GM12874 (cell line): Measurements from ENCODE around the gene NXPH2.

ENCODE experiments used
- TF ChIP-seq, protein P1 (sequence below): IDR thresholded peaks from 2 replicates; pipeline ENCODE4 v1.5.1; 2011; ENCODE audit warnings: low read depth, mild to moderate bottlenecking, control low read depth, low read length, moderate library complexity; ENCODE audit not compliant: insufficient read depth

NXPH2 gene

DNA sequence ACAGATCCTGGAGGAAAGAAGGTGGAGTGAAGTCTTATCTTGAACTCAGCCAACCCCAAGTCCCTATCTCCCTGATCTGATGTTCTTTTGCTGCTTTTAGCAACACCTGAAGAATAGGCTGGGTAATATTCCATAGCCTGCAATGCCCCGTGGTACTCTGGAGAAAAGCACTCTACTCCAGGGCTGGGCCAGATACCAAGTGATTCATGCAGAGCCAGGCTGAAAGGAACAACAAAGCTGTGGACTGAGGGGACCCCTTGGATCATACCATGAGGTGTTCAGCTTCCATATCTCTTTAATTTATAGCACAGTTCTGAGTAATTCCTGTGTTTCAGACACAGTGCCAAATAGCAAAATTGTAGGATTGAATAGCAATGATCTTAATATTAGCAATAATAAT lies 130.6 kb downstream of the NXPH2 start:
- TF ChIP-seq, protein P1, sequence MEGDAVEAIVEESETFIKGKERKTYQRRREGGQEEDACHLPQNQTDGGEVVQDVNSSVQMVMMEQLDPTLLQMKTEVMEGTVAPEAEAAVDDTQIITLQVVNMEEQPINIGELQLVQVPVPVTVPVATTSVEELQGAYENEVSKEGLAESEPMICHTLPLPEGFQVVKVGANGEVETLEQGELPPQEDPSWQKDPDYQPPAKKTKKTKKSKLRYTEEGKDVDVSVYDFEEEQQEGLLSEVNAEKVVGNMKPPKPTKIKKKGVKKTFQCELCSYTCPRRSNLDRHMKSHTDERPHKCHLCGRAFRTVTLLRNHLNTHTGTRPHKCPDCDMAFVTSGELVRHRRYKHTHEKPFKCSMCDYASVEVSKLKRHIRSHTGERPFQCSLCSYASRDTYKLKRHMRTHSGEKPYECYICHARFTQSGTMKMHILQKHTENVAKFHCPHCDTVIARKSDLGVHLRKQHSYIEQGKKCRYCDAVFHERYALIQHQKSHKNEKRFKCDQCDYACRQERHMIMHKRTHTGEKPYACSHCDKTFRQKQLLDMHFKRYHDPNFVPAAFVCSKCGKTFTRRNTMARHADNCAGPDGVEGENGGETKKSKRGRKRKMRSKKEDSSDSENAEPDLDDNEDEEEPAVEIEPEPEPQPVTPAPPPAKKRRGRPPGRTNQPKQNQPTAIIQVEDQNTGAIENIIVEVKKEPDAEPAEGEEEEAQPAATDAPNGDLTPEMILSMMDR, result no peak

DNA sequence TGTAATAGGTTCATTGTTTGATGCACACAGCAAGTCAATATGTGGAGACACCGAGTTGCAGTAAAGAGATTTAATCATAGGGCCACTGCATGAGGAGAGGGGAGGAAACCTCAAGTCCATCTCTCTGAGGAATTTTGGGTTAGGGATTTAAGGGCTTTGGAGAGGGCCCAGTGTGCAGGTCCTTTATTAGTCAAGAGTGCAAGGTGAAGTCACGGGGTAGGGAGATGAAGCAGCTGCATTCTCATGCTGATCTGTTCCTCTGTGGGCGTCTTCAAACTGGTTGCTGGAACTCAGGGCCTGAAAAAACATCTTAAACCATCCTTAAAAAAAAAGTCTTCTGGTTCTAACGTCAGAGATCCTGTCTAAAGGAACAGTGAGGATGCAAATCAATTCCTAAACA lies 131.6 kb downstream of the NXPH2 start:
- TF ChIP-seq, protein P1, result no peak

DNA sequence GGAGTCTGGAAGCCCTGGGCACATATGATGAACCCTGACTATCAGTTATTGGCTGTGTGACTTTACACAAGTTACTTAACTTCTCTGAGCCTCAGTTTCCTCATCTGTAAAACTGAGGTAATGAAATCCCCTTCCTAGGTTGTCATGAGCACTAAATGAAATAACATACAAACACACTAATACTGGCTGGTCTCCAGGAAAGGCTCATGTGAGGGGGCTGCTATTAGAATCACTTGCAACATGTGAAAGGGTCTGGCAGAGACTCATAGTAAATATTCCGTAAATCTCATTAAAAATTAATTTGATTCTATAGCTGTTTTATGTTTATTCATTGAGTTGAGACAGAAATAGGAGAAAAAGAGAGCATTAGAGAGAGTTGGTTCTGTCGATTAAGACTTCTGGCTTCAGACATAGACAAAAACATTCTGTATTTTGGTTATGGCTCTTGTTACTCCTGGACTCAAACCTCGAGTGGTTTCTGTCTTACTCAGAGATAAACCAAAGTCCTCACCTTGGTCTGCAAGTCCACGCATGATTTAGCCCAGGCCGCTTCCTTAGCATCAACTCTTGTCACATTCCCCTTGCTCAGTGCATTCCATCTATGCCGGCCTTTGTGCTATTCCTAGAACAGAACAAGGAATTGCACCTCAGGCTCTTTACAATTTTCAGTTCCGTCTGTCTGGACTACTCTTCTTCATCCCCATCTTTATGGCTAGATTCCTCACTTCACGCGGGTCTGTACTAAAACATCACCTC lies 139.1 kb downstream of the NXPH2 start:
- TF ChIP-seq, protein P1, result no peak

DNA sequence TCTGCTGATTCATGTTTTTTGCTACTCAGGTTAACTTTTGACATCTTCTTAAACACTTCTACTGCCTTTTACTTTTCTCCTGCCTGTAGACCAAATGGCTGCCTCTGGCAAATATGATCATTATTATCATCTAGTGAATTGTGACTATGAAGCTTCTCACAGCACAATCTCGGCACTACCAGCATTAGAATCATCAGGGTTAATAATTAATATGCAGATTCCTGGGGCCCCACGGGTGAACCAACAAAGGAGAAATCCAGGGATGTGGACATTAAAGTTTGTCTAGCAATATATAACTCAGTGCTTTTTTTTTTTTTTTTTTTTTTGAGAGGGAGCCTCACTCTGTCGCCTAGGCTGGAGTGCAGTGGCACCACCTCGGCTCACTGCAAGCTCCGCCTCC lies 142.5 kb downstream of the NXPH2 start:
- TF ChIP-seq, protein P1, result no peak

DNA sequence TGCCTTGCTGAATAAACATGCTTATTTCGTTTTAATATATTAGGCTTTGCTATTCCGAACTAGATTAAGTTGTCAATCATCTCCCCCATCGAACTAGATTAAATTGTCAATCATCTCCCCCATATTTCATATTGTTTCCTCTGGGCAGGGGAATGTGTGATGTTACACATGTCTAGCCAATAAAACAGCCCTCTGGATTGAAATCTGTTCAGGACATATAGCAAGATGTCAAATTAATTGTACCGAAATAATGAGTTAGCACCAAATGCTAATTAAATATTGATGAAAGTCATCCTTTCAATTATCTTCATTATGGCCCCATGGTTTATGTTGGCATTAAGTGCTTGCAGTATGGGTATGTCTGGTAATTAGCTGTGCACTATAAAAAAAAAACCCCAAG lies 143.1 kb downstream of the NXPH2 start:
- TF ChIP-seq, protein P1, result no peak

DNA sequence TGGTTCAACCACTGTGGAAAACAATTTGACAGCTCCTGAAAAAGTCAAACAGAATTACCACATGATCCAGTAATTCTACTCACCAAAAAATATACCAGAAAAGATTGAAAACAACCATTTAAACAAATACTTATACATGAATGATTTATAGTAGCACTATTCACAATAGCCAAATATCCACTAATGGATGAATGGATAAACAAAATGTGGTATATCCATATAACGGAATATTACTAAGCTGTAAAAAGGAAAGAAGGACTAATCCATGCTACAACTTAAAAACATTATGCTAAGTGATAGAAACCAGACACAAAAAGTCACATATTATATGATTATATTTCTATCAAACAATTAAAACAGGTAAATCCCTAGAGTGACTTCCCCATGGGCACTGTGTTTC lies 147.1 kb downstream of the NXPH2 start:
- TF ChIP-seq, protein P1, result no peak

DNA sequence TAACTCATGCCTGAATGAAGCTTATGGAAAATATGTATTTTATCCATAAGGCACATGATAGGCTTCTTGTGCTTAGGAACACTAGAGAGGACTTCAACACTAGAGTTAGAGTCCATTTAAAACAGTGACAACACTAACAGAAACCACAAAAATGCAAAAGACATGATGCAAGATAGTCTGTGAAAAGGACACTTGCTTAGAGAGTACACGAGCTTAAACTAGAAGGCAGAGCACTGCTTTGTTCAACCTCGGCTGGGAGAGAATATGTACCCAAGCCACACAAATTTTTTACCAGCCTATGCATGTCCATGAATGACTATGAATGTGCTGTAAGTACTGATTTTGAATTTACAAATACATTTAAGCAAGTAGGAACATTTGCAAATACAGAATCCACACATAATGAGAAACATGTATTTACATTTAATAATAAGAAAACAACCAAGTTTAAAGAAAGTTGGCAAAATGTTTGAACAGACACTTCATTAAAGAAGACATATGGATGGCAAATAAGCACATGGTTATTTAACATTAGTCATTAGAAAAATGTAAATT lies 148.0 kb downstream of the NXPH2 start:
- TF ChIP-seq, protein P1, result no peak
